Activated B cell treated with CpG ODN at 0.5 μM for 24 hours (primary cell): ENCODE measurements around the gene NUP153. TPM values are rescaled to one million over a fixed set of nuclear protein-coding genes. Genes with fewer than 3 reads are reported as not detected.

ENCODE experiments used
- ATAC-seq: fragments of 200-7000 bp; cut with Tn5 transposase; one replicate; pipeline ENCODE4 v1.10.0; 2021; ENCODE audit warnings: low read depth, mild to moderate bottlenecking, moderate library complexity
- CTCF ChIA-PET: fragments of 350-600 bp; sonication (Branson Sonifier 250); formaldehyde crosslinking; loops from one replicate; lab custom pipeline; 2021; ENCODE audit warnings: antibody characterized with exemption; lab: Charles Lee
- POLR2A ChIA-PET: fragments of 350-600 bp; sonication (Branson Sonifier 250); formaldehyde crosslinking; loops from one replicate; lab custom pipeline; 2021; ENCODE audit warnings: antibody characterized with exemption; lab: Charles Lee
- DNase-seq: peaks from one replicate; pipeline ENCODE4 v3.0.0; 2022
- H3K27ac Mint-ChIP-seq: one replicate; pipeline ENCODE4 v1.8.0; 2020; ENCODE audit warnings: mixed read lengths
- H3K27me3 Mint-ChIP-seq: one replicate; pipeline ENCODE4 v1.8.0; 2021; ENCODE audit warnings: mixed read lengths
- H3K36me3 Mint-ChIP-seq: one replicate; pipeline ENCODE4 v1.8.0; 2021; ENCODE audit warnings: low read depth, mixed read lengths
- H3K4me1 Mint-ChIP-seq: one replicate; pipeline ENCODE4 v1.8.0; 2021; ENCODE audit warnings: mixed read lengths
- H3K4me3 Mint-ChIP-seq: one replicate; pipeline ENCODE4 v1.8.0; 2020; ENCODE audit warnings: mild to moderate bottlenecking, mixed read lengths
- H3K9me3 Mint-ChIP-seq: one replicate; pipeline ENCODE4 v1.8.0; 2020; ENCODE audit warnings: mixed read lengths
- CTCF ChIP-seq: fragments of 200-600 bp; IDR thresholded peaks from one replicate; pipeline ENCODE4 v1.8.0; 2022; ENCODE audit warnings: antibody characterized with exemption, mild to moderate bottlenecking
- intact Hi-C: fragments of 100-400 bp; cut with micrococcal nuclease; formaldehyde crosslinking; loops from one replicate; pipeline ENCODE4 v1.15.1; 2024
- total RNA-seq: library from RNA; stranded (reverse); gene quantifications from 2 replicates; pipeline ENCODE4 v1.2.3, GENCODE V29; 2022

NUP153 gene
- total RNA-seq, 1 donor from 2014 or later = 63.8 TPM

- Mint-ChIP-seq H3K4me1 (peaks cover 38% of the 10 kb centered on the region), H3K27me3 (no peaks in the 10 kb centered on the region), H3K36me3 (peaks cover 68% of the 10 kb centered on the region), H3K27ac (no peak overlapping the region), H3K9me3 (no peaks in the 10 kb centered on the region), H3K4me3 (no peak overlapping the region)
- DNase-seq = no peak
- no peak for TF ChIP-seq CTCF
- intact Hi-C loops = loop anchor here (2.0 kb wide), 1 partner anchor 15 kb away; no protein-coding TSS in a partner anchor
- no peak for ATAC-seq
- POLR2A ChIA-PET = no interaction called here
- CTCF ChIA-PET = no interaction called here
Measured at GRCh38 chr6:17677602-17678001, 29.1 kb downstream of the NUP153 start.

- Mint-ChIP-seq H3K9me3 (no peaks in the 10 kb centered on the region), H3K27ac (no peak overlapping the region), H3K4me1 (peaks cover 18% of the 10 kb centered on the region), H3K27me3 (no peaks in the 10 kb centered on the region), H3K36me3 (peaks cover 73% of the 10 kb centered on the region), H3K4me3 (no peak overlapping the region)
- no peak for ATAC-seq
- POLR2A ChIA-PET = no interaction called here
- CTCF ChIA-PET = no interaction called here
- no peak for TF ChIP-seq CTCF
- no peak for DNase-seq
- intact Hi-C loops = no loop called here
Measured at GRCh38 chr6:17673543-17674254, 33.0 kb downstream of the NUP153 start.

- H3K9me3 Mint-ChIP-seq = no peaks in the 10 kb centered on the region
- ATAC-seq (no peak), DNase-seq (no peak)
- POLR2A ChIA-PET = no interaction called here
- peaks cover 77% of the 10 kb centered on the region for H3K36me3 Mint-ChIP-seq
- TF ChIP-seq CTCF = no peak
- no peak overlapping the region for H3K27ac Mint-ChIP-seq
- CTCF ChIA-PET = no interaction called here
- intact Hi-C loops = no loop called here
- H3K4me3 Mint-ChIP-seq = no peak overlapping the region
- H3K4me1 Mint-ChIP-seq = peaks cover 8% of the 10 kb centered on the region
- no peaks in the 10 kb centered on the region for H3K27me3 Mint-ChIP-seq
Measured at GRCh38 chr6:17672064-17672718, 34.5 kb downstream of the NUP153 start.

- peaks cover 83% of the 10 kb centered on the region for H3K36me3 Mint-ChIP-seq
- CTCF ChIA-PET = no interaction called here
- intact Hi-C loops = loop anchor here (10.0 kb wide), 1 partner anchor 138 kb away; no protein-coding TSS in a partner anchor
Measured at GRCh38 chr6:17666646-17667045, 40.1 kb downstream of the NUP153 start.

More at GRCh38 chr6:17666646-17667045, 40.1 kb downstream of the NUP153 start:
- POLR2A ChIA-PET = interaction anchor here (0.8 kb wide), 1 partner anchor 46 kb away, joined by 12 read pairs; no protein-coding TSS in a partner anchor
- no peak for DNase-seq
- Mint-ChIP-seq H3K9me3 (no peaks in the 10 kb centered on the region), H3K27ac (no peak overlapping the region), H3K27me3 (no peaks in the 10 kb centered on the region), H3K4me3 (no peak overlapping the region), H3K4me1 (no peaks in the 10 kb centered on the region)
- no peak for TF ChIP-seq CTCF
- no peak for ATAC-seq
